ENCODE measurements around the gene IL10RB.
A peak's percentile ranks its signal among the peaks of the same experiment; 100 is the strongest.

IL10RB gene

GRCh38 chr21:33268393-33268736, 2.2 kb downstream of the IL10RB start:
- DNase-seq = no peak

DNA sequence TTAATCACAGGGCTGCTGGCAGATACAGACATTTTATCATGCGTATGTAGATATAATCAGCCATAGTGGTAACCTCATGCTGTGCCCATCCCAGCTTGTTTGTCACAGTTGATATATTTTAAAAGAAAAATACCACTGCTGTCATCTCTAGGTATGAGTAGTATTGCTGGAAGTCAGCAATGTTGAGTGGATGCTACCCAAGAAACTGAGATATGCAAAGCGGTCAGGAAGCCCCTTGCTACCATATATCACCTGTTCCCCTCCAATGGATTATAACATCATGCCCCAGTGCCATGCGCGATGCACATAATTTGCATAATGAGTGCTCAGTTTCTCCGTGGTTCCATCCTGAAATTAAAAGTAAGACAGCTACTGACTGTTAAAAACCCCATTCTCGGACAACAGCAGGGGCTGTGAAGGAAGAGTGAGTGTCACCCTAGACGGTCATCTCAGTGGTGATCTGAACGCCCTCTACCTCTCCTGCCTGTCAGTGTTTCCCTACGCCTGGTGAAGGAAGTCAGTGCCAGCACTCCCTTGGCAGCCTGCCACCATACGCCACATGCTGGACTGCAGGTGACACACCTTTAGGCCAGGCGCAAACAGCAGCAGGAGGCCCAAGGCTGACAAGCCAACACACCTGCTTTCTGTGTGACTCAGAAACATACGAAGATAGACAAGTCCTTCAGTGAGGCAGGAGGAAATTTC, 2.7 kb downstream of the IL10RB start:
- DNase-seq = peak; percentile 31 to 45

DNA sequence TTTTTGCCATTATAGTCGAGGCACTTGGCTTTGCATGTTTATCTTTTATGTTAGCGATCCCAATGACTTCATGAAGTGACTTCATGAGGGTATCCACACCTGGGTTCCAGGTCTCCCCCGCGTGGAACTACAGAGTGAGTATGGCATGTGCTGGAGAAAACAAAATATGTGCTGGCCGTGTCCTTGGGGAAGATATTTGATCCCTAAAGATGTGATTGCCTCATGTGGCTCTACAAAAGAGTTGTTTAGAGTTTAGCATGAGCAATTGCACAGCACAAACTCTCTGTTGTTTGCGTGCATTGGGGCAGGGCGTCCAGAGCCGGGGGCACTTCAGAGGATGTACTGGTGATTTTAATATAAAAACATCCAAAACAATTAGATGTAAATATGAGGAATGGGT, 4.8 kb downstream of the IL10RB start:
- DNase-seq = no peak

GRCh38 chr21:33273044-33273443, 6.9 kb downstream of the IL10RB start:
- DNase-seq = no peak

- no peak for DNase-seq
These were observed 12.6 kb downstream of the IL10RB start for GRCh38 chr21:33278721-33279120.

- no peak for DNase-seq
These were observed 13.2 kb downstream of the IL10RB start for GRCh38 chr21:33279330-33279820.

DNA sequence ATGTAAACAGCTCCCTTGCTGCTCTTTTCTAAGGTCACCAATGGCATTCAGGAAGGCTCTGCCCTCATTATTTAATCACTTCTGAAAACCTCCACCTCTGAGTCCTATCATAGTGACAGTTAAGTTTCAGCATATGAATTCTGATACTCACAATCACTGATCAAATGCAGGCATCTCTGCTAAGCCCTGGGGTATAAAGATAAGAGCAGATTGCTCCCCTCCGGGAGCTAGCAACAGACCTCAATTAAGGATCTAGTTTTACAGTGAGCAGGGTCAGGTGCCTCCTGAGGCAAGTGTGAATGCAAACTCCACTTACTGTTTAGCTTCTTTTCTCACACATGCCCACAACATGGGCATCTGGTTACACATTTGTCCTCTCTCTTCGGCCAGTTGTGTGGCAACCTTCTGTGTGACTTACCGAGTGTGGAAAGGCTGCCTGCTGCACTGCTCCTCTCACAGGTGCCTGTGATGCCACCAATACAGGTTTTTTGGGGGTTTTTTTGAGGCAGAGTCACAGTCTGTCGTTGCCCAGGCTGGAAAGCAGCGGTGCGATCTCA, 15.0 kb downstream of the IL10RB start:
- DNase-seq = no peak

GRCh38 chr21:33283203-33283602, 17.0 kb downstream of the IL10RB start:
- DNase-seq = no peak

- DNase-seq = no peak
These were observed 19.9 kb downstream of the IL10RB start for GRCh38 chr21:33286076-33286475.

DNA sequence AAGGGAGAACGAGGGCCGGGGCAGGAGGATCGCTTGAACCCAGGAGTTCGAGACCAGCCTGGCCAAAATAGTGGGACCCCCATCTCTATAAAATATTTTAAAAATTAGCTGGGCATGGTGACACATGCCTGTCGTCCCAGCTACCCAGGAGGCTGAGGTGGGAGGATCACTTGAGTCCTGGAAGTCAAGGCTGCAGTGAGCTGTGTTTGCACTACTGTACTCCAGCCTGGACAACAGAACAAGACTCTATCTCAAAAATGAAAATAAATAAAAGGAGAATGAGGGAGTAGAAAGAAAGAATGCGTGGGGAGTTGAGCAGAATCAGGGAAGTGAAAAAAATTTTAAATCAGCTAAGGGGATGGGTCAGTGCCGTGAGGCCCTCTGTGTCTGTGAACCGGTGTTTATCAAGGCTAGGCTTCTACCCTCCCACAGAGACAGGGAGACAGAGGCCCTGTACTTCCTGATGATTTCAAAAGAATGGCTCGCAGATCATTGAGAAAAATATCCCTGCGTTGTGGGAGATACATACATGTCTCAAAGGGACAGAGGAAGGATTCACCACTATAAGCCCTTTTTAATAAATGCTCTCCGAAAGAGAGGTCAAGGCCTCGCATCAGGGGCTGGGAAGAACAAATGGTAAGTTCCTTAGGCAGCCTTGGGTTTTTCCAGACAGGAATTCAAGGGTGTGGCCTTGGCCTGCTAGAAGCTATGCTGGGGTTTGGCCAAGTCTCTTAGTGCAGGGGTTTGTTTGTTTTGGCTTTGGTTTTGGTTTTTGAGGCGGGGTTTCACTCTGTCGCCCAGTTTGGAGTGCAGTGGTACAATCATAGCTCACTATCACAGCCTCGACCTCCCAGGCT, 20.7 kb downstream of the IL10RB start:
- no peak for DNase-seq

DNA sequence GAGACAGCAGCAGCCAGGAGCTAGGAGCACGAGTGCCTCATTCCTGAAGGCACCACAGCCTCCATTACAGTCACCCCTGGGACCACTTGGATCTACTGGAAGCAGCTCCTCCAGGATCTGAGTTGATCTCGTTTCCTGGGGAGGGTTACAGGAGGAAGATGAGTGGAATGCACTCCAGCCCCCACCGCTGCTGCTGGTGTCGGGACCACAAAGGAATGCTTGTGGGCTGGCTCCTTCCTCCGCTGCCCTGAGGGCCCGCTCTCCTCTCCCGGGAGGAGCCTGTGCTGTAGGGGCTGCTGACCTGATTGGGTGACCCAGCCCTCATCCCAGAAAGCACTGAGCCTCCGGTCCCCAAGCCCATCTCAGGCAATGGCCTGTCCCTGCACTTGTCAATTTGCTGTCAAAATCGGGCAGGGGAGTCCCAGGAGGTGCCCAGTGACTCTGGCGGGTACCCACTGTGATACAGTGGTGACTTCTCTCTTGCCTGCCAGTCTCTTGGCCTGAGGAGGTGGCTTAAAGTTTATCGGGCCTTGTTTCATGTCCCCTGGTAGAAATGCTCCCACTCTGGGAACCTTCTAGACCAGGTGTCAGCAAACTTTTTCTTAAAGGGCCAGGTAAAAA, 23.1 kb downstream of the IL10RB start:
- no peak for DNase-seq

DNA sequence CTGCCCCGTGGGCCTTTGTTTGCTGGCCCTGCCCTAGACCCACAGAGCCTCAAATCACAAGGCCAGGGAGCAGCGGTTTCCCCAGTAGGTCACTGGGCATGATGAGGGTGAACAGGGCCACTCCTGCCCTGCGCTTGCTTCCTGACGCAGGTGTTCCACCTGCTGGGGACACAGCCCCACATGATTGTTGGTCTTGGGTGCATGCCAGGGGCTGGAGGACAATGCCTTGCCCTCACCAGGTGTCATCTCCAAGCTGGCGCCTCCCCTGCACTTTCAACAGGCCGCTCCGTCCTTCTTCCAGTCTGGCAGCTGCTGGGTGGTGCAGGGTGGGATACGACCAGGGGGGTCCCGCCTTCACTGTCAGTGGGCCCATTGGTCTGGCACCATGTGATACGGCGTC, 24.3 kb downstream of the IL10RB start:
- no peak for DNase-seq

GRCh38 chr21:33291686-33292085, 25.5 kb downstream of the IL10RB start:
- no peak for DNase-seq

DNA sequence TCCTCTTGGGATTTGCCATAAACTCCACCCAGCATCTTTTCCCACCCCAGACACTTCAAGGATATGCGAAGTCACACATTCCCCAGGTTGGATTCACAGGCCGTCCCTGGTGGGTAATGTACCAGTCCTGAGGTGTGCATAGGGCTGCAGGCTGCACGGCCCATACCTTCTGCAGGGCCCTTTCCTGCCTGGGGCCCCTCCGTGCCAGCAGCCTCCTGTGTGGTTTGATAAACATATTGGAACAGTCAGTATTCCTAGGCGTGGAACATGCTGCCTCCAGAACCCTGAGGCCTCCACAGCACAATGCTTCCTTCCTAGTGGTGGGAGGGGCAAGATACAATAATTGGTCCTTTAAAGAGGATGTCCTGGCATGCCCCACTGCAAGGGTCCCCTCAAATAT, 26.6 kb downstream of the IL10RB start:
- no peak for DNase-seq

GRCh38 chr21:33293136-33293535, 27.0 kb downstream of the IL10RB start:
- no peak for DNase-seq

DNA sequence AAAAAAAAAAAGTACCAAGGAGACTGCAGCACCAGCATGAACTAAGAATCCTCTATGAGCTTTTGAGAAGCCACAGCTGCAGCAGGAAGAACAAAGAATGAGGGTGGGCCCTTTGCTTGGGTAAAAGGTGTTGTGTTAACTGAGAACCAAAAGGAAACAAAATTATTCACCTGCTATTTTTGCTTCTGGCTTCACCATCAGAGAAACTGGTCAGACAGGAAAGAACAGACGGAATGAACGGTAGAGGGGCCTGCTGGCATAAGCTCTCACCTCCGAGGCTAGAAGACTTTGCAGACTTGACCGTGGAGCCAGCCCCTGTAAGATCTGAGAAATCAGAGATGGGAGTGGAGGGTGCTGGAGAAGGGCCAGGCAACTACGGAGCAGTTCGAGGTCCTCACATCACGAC, 27.6 kb downstream of the IL10RB start:
- peak in 1 of 2 donors; percentile 22 for DNase-seq

- peak in 1 of 2 donors; percentile 51 for DNase-seq
These were observed 30.0 kb downstream of the IL10RB start for GRCh38 chr21:33296156-33296555.

- peak; percentile 56 to 62 for DNase-seq
These were observed 33.1 kb downstream of the IL10RB start for GRCh38 chr21:33299181-33299752.

DNA sequence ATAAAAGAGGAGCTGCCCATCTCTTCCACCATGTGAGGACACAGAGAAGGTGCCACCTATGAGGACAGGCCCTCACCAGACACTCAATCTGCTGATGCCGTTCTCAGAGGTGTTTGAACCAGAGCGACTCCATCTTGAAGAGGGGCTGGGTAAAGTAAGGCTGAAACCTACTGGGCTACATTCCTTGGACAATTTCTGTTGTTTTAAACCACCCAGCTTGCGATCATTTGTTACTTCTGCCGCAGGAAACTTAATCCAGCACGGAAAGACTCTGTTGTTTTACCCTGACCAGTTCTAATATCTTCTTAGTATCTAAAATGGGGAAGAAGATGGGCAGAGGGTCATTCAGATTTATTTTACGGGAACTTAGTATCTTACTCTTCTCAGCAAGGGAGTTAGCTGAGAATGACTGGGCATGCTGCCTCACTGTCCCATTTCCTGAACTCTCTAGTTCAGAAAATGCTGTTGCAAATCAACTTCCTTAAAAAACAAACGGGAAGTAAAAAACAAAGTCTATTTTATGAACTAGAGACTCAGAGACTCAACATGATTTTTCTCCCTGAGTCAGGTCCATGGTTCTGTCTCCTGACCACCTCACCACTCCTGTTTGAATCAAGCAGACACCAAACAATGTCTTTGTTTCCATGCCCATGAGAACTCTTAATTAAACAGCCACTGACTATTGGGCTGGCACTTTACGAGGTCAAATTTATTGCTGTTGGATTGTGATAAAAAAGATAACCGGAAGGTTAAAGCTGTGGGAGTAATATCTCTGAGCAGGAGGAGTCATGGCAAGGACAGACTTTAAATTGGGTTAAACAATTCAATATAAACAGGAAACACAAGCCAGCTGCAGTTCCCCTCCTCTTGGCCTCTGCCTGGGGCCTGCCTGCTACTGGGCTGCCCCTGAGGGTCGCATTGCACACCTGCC, 34.8 kb downstream of the IL10RB start:
- peak; percentile 13 to 57 for DNase-seq

GRCh38 chr21:33301632-33302002, 35.5 kb downstream of the IL10RB start:
- DNase-seq = no peak

- peak in 1 of 2 donors; percentile 36 for DNase-seq
These were observed 35.9 kb downstream of the IL10RB start for GRCh38 chr21:33302055-33302454.

DNA sequence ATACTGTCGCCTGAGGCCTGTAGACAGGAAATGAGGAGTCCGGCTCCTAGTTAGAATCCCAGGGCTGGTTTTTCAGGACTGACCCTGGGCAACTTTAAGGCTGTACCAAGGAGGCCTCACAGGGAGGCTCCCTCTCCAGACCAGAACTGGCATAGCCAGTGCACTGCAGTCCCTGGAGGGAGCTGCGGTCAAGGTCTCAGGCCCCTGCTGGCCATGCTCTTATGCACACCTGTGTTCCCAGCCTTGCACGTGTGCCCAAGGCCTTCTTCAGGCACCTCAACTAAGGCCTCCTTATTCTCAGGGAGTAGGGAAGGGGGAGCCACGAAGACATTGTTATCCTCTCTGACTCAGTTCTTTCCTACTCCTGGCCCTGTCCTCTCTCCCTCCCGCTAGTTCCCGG, 36.6 kb downstream of the IL10RB start:
- no peak for DNase-seq
